HG03571 (cell line): ENCODE data around the gene CASR.
A peak's percentile ranks its signal among the peaks of the same experiment; 100 is the strongest.

ENCODE experiments used
- ATAC-seq: cut with Tn5 transposase; IDR thresholded peaks from one replicate; pipeline ENCODE4 v1.9.1; 2021; ENCODE audit not compliant: unreplicated experiment

CASR gene

GRCh38 chr3:122255757-122256439, 72.4 kb downstream of the CASR start:
- peak; percentile 52 for ATAC-seq

GRCh38 chr3:122257644-122258364, 74.3 kb downstream of the CASR start:
- no peak for ATAC-seq

GRCh38 chr3:122258757-122259371, 75.4 kb downstream of the CASR start:
- ATAC-seq = peak; percentile 72

- no peak for ATAC-seq
These were observed 76.7 kb downstream of the CASR start for GRCh38 chr3:122260206-122260605.

GRCh38 chr3:122263058-122263457, 79.6 kb downstream of the CASR start:
- ATAC-seq = no peak

GRCh38 chr3:122263974-122264588, 80.6 kb downstream of the CASR start:
- no peak for ATAC-seq

GRCh38 chr3:122265957-122266356, 82.5 kb downstream of the CASR start:
- no peak for ATAC-seq

GRCh38 chr3:122268257-122269024, 85.0 kb downstream of the CASR start:
- no peak for ATAC-seq

- no peak for ATAC-seq
These were observed 85.6 kb downstream of the CASR start for GRCh38 chr3:122269045-122269444.

- no peak for ATAC-seq
These were observed 87.9 kb downstream of the CASR start for GRCh38 chr3:122271246-122271898.

- no peak for ATAC-seq
These were observed 89.4 kb downstream of the CASR start for GRCh38 chr3:122272879-122273278.

- no peak for ATAC-seq
These were observed 90.0 kb downstream of the CASR start for GRCh38 chr3:122273498-122273897.

GRCh38 chr3:122281891-122282290, 98.4 kb downstream of the CASR start:
- ATAC-seq = no peak

- no peak for ATAC-seq
These were observed 100.5 kb downstream of the CASR start for GRCh38 chr3:122283796-122284445.

- ATAC-seq = no peak
These were observed 101.0 kb downstream of the CASR start for GRCh38 chr3:122284486-122284885.

GRCh38 chr3:122294359-122294758, 110.9 kb downstream of the CASR start:
- no peak for ATAC-seq

GRCh38 chr3:122295266-122296062, 112.0 kb downstream of the CASR start:
- no peak for ATAC-seq

GRCh38 chr3:122298239-122298638, 114.8 kb downstream of the CASR start:
- peak; percentile 64 for ATAC-seq

GRCh38 chr3:122299215-122299614, 115.7 kb downstream of the CASR start:
- no peak for ATAC-seq
